ENCODE data around the gene HTRA3.

GRCh38 chr4:8317474-8317873 is 47.9 kb downstream of the HTRA3 start:
- no peak for TF ChIP-seq CTCF (IDR thresholded peaks at IDR 0.05; ENCODE audit: low read depth, low read length)
- no peak for TF ChIP-seq EZH2phosphoT487 (IDR thresholded peaks at IDR 0.05; ENCODE audit: low read depth)
